Central memory CD4-positive, alpha-beta T cell (primary cell): ENCODE results near the gene OXER1.

ENCODE experiments used
- DNase-seq: peaks from one replicate; pipeline ENCODE4 v3.0.0; 2022

The OXER1 gene

DNA sequence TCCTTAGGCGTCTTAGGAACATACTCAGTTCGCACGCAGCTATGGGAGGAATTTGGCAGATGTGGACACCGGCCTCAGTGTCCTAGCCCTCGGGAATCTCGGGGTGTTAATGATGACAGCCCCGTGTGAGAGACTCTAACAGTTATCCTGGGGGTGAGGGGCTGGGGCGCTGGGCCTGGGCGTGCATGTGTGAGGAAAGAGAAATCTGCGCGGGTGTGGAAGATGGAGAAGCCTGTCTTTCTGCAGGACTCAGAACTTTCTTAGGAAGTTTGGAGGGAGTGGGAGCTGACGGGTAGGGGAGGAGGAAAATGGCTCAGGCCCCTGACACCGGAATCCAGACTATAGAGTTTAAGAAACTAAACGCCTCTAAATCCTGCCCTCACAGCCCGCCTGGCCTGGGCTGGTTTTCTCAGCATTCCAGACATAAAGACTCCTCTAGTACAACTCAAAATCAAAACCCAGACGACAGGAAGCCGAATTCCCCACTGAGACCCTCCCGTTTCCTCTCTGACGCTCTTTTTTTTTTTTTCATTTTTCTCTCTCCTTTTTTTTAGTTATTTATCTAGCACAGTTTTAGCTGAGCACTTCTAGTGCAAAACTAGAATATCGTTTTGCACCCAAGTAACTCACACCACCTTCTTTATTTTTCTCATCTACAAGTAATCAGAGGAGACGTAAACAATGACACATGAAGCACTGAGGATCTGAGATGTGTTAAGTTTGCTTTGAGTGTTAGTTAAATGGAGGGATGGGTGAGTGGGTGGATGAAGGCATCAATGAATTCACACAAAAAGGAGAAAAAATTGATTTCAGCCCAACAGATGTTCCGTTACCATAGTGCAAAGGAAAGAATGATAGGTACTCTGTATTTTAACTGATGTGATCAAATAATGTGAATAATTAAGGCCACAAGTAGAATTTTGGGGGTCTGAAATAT, 29.7 kb upstream of the OXER1 start:
- no peak for DNase-seq

- no peak for DNase-seq
These were observed 28.8 kb upstream of the OXER1 start, which contains the start of gene HAAO for GRCh38 chr2:42792583-42793333. Gene HAAO, minus strand, starts transcription at chr2:42792583. Its CDS starts 47 bp downstream, at chr2:42792536.

DNA sequence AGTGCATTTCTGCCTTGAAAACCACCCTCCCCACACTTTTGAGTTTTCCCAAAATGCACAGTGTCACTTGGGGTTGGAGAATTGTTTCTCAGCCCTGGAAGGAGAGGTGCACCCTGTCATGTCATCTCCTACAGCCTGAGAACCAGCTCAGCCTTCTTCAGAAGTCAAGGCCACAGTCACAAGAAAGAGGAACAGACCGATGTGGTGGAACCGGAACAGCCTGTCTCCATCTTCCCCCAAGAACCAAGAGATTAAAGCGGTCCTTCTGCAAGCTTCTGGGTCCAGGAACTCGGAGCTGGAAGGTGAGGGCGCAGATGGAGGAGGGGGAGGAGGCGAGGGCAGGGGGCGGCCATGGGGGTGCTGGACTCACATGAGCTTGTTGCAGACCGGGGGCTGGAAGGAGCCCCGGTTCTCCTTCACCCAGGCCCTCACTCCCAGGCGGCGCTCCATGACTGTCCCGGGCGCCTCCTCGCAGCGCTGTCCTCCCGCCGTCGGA, 28.2 kb upstream of the OXER1 start:
- no peak for DNase-seq

- DNase-seq = no peak
These were observed 27.7 kb upstream of the OXER1 start for GRCh38 chr2:42791606-42792005.

- no peak for DNase-seq
These were observed 25.8 kb upstream of the OXER1 start for GRCh38 chr2:42789751-42790150.

- DNase-seq = no peak
These were observed 24.9 kb upstream of the OXER1 start for GRCh38 chr2:42788882-42789281.

DNA sequence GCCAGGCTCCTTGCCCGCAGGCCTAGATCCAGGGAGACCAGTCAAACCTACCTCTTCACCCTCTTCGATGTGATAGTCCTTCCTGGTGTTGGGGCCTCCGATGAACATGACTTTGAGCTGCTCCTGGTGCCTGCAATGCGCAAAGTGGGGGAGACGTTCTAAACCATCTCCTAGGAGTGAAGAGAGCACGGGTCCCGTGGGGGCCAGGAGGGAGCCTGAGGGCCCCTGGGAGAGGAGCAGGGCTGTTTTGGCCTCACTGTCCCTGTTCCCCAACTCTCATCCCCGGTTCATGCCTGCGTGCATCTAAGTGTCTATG, 24.5 kb upstream of the OXER1 start:
- no peak for DNase-seq

DNA sequence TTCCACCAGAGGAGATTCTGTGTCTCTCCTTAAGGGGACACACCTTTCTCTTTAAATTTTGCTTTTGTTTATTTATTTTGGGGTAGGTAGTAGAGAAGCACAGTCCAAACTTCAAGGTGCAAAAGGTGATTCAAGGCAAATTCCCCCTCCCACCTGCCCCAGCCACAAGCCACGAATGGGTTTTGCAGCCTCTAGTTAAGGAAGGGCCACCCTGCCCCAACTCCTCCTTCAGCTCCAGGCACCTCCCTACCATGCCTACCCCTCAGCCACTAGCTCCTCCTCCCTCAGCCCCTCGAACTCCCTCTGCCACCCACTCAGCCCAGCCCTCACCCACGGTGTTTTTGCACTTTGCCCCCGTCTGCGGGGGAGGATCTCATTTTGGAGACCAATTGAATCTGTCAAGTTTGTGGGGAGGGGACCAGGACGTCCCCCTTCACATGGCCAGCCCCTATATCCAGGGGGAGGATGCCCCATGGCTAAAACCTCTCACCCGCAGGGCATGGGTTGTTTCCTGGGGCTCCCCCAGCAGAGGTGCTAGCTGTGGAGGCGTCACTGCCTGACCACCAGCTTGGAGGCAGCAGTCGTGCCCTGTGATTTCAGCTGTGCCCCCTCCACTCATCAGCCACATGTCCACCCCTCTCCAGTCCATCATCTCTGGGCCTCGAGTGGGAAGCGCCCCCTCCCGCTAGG, 24.0 kb upstream of the OXER1 start:
- no peak for DNase-seq

DNA sequence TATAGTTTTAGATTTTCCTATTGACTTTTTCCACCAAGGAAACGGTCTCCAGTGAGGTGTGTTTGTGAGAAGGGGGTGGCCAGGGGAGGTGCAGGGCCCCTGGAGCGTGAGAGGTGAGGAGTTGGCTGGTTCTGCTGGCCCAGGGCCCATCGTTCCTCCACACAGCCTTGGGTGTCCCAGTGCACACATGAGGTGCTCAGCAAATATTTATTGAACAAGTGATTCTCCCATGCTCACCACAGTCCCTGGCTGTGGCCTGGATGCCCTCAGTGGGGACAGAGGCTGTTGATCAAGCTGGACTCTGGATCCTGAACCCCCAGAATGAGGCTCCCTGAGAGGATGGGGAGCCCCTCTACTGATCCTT, 23.5 kb upstream of the OXER1 start:
- no peak for DNase-seq

GRCh38 chr2:42786561-42787345, 22.8 kb upstream of the OXER1 start:
- DNase-seq = no peak

GRCh38 chr2:42784204-42784880, 20.4 kb upstream of the OXER1 start:
- DNase-seq = no peak

DNA sequence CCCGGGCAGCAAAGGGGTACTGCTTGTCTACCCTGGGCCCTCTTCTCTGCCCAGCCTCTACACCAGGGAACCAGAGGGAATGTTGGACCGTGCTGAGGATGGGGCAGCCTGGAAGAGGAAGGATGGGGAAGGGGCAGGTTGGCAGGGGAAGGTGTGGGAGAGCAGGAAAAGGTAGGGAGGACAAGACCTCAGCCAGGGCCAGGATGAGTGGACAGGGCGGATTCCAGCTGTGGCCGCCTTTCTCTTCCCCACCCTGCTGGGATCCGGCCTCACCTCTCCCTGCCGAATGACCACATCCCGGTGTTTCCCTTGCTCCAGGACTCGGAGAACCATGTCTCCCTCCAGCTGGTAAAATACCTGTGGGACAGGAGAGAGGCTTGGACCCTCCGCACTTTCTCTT, 19.6 kb upstream of the OXER1 start:
- no peak for DNase-seq

- DNase-seq = no peak
These were observed 17.2 kb upstream of the OXER1 start for GRCh38 chr2:42781181-42781580.

DNA sequence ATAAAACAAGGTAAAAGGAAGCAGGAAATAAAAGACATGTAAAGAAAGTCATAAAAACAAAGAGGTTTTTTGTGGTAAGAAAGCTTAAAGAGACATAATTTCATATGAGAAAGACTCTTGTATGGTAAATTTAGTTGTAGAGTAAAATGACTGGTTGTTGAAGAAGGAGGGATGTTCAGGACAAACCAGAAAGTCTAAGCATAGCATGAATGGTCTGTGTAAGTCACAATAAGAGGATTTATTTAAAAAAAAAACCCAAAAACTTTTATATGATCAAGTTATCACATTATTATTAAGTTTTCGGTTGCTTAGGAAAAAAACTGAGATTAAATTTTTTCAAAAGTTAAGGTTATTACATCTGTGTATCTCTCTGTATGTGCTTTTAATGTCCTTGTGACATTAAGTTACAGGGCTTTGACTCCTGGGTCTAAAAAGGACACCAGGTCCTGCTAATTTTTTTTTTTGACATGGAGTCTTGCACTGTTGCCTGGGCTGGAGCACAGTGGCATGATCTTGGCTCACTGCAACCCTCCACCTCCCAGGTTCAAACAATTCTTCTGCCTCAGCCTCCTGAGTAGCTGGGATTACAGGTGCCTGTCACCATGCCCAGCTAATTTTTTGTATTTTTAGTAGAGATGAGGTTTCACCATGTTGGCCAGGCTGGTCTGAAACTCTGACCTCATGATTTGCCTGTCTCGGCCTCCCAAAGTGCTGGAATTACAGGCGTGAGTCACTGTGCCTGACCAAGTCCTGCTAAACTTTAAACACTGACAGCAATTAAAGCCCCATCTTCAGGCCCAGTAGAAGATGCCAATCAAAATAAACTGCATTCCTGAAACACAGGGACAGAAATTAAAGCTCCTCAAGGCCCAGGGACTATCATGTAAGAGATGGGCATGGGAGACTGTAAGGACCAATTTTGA, 14.2 kb upstream of the OXER1 start:
- DNase-seq = no peak

GRCh38 chr2:42775810-42776209, 11.9 kb upstream of the OXER1 start:
- DNase-seq = no peak

GRCh38 chr2:42775186-42775585, 11.3 kb upstream of the OXER1 start:
- DNase-seq = no peak

GRCh38 chr2:42771546-42772153, 7.7 kb upstream of the OXER1 start:
- DNase-seq = no peak

- no peak for DNase-seq
These were observed 6.6 kb upstream of the OXER1 start for GRCh38 chr2:42770288-42771131.

GRCh38 chr2:42769583-42770287, 5.8 kb upstream of the OXER1 start:
- no peak for DNase-seq
